Activated CD4-positive, alpha-beta T cell treated with anti-CD3 and anti-CD28 coated beads, Interleukin-2, amount 50 U/mL, for 1 hour (primary cell): ENCODE results near the gene LRSAM1.
A peak's percentile ranks its signal among the peaks of the same experiment; 100 is the strongest.

ENCODE experiments used
- DNase-seq: peaks from one replicate; pipeline ENCODE4 v3.0.0-alpha.2; 2020

The LRSAM1 gene

GRCh38 chr9:127450830-127451607, at the start of gene LRSAM1, which contains the start of gene RPL12:
LRSAM1 (plus strand) TSS chr9:127451510; CDS start chr9:127454528, 3,018 bp downstream.
RPL12 (minus strand) TSS chr9:127451406; CDS start chr9:127451317, 89 bp downstream.
- DNase-seq, result peak; percentile 99

GRCh38 chr9:127402401-127403090, 48.8 kb upstream of the LRSAM1 start:
- no peak for DNase-seq

GRCh38 chr9:127403507-127404192, 47.7 kb upstream of the LRSAM1 start:
- no peak for DNase-seq

DNA sequence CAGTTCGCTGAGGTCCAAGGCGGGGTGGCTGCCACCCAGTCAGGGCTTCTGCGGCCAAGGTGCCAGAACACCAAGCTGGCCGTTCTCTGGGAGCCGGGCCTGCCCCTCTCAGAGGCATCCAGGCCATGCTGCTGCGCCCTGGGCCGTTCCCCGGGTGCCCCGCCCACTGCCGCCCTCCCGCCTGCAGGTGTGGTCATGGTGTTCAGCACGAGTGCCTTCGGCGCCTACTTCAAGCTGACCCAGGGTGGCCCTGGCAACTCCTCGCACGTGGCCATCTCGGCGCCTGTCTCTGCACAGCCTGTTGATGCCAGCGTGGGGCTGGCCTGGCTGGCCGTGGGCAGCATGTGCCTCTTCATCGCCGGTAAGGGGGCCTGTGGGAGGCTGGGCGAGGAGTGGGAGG, 46.7 kb upstream of the LRSAM1 start:
- DNase-seq, result no peak

DNA sequence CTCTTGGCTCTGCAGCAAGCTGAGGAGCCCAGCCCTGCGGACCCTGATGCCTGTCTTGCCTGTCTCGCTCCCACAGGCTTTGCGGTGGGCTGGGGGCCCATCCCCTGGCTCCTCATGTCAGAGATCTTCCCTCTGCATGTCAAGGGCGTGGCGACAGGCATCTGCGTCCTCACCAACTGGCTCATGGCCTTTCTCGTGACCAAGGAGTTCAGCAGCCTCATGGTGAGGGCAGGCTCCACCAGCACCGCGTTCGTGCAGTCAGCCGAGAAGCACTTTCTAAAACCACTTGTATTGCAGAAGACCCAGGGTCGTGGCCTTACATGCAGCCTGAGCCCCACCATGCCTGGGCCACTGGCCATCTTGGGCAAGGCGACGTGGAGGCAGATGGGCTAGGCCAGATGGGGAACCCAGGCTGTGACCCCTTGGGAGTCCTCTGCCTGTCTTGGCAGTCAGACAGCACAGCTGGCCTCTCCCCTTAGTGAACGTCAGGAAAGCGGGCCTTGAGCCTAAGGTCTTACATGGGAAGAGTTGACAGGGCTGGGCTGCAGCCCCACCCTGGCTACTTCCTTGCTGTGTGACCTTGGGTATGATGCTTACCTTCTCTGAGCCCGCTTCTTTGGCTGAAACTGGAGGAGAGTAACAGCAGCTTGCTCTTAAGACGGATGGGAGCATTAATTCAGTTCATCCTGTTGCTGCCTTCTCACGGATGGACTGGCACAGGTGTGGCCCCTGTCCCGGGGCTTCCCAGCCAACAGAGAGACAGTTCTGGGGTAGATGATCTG, 45.8 kb upstream of the LRSAM1 start:
- DNase-seq, result no peak

DNA sequence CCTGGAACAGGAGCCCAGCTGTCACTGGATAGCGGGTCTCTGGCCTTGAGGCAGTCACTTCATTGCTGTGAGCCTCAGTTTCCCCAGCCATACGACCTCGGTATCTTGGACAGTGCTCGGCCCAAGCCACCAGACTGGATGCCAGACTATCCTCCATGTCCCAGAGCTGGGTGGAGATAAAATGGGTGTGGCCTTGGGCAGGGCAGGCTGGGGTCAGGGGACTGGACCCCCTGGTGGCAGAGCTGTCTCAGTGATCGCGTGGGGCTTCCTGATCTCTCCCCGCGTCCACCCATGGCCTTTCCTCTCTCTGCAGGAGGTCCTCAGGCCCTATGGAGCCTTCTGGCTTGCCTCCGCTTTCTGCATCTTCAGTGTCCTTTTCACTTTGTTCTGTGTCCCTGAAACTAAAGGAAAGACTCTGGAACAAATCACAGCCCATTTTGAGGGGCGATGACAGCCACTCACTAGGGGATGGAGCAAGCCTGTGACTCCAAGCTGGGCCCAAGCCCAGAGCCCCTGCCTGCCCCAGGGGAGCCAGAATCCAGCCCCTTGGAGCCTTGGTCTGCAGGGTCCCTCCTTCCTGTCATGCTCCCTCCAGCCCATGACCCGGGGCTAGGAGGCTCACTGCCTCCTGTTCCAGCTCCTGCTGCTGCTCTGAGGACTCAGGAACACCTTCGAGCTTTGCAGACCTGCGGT, 44.4 kb upstream of the LRSAM1 start:
- no peak for DNase-seq

GRCh38 chr9:127407492-127407843, 43.8 kb upstream of the LRSAM1 start:
- DNase-seq, result no peak

GRCh38 chr9:127411122-127411521, 40.2 kb upstream of the LRSAM1 start:
- no peak for DNase-seq

GRCh38 chr9:127415141-127415540, 36.2 kb upstream of the LRSAM1 start:
- no peak for DNase-seq

GRCh38 chr9:127415657-127416056, 35.7 kb upstream of the LRSAM1 start:
- DNase-seq, result no peak

GRCh38 chr9:127417131-127418036, 33.9 kb upstream of the LRSAM1 start:
- no peak for DNase-seq

- DNase-seq, result peak; percentile 48
Measured at GRCh38 chr9:127418037-127418471, 33.3 kb upstream of the LRSAM1 start.

DNA sequence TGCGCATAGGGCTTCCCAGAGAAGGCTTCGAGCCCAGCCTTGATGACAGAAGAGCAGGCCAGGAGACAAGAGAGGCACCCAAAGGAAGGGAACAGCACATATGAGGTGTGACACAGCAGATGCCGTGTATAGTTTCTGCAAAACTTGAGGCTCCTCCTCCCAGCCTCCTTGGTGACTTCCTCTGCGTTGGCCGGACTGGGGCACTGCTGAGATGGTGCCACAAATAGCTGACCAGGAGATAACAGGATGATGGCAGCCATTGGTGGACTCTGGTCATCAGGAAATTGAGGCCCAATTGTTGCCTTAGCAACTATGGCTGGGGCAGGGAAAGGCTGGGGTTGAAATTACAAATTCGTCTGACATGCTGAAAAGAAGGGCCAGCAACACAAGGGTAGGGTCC, 32.0 kb upstream of the LRSAM1 start:
- no peak for DNase-seq

DNA sequence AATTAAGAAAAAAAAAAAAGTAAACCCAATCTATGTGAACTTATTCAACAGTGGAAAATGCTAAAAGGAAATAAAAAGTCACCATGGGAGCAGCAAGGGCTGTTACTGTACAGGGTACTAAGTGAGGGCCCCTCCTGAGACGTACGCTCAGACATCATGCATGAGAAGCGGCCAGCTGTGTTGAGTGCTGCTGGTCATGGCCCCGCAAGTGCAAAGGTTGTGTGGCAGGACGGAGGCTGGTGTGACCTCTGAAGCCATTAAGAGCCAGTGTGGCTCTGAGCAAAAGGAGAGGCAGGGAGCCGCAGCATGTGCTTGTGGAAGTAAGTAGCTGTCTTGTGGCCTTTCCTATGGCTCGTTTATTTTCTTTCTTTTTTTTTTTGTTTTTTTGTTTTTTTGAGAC, 30.3 kb upstream of the LRSAM1 start:
- no peak for DNase-seq

- no peak for DNase-seq
Measured at GRCh38 chr9:127422133-127422782, 29.1 kb upstream of the LRSAM1 start.

DNA sequence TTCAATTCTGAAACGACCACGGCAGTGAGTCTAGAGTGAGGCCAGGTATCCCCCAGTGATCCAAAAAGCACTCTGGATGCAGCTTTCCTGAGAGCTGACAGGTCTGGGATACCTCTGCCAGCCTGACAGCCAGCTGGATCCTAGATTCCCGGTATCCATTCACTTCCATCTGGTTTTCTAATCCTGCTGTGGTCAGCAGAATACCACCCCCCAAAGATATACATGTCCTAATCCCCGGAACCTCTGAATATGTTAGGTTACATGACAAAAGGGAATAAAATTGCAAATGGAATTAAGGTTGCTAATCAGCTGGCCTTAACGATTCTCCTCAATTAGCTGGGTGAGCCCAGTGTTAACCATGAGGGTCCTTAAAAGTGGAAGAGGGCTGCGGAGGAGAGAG, 28.5 kb upstream of the LRSAM1 start:
- DNase-seq, result no peak

GRCh38 chr9:127423476-127423933, 27.8 kb upstream of the LRSAM1 start:
- no peak for DNase-seq

GRCh38 chr9:127423934-127424675, 27.2 kb upstream of the LRSAM1 start, which contains the start of gene ZNF79:
ZNF79 (plus strand) TSS chr9:127424382; CDS start chr9:127424788, 406 bp downstream.
- DNase-seq, result peak; percentile 86

DNA sequence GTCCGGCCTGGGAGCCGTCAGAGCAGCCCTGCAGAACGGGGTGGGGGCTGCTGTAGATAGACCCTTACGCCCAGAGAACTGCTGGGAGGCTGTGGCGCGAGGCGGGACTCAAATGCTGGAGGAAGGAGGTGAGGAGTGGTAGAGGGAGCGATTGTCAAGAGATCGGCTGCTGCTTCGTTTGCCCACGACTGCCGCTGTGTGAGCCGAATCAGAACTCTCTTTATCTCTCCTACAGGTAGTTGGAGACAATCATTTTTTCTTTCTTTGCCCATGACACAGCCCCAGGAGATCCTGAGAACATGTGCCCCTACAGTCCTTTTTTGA, 26.7 kb upstream of the LRSAM1 start:
- peak; percentile 38 for DNase-seq

DNA sequence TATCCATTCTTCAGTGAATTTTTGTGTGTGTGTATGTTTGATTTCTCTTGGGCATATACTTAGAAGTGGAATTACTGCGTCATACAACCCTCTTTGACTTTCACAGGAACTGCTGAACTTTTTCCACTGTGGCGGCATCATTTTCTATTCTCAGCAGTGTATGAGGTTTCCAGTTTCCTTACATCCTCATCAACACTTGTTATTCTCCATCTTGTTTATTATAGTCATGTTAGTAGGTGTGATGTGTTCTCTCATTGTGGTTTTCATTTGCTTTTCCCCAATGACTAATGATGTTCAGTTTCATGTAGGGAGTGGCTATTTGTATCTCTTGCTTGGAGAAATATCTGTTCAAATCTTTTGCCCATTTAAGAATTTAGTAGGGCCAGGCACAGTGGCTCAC, 24.6 kb upstream of the LRSAM1 start:
- DNase-seq, result no peak
